ENCODE data around the gene STK16.

The STK16 gene

GRCh38 chr2:219210196-219210885 lies 34.9 kb upstream of the STK16 start:
- no peak for DNase-seq (ENCODE audit: low read depth)
- TF ChIP-seq, protein P1, sequence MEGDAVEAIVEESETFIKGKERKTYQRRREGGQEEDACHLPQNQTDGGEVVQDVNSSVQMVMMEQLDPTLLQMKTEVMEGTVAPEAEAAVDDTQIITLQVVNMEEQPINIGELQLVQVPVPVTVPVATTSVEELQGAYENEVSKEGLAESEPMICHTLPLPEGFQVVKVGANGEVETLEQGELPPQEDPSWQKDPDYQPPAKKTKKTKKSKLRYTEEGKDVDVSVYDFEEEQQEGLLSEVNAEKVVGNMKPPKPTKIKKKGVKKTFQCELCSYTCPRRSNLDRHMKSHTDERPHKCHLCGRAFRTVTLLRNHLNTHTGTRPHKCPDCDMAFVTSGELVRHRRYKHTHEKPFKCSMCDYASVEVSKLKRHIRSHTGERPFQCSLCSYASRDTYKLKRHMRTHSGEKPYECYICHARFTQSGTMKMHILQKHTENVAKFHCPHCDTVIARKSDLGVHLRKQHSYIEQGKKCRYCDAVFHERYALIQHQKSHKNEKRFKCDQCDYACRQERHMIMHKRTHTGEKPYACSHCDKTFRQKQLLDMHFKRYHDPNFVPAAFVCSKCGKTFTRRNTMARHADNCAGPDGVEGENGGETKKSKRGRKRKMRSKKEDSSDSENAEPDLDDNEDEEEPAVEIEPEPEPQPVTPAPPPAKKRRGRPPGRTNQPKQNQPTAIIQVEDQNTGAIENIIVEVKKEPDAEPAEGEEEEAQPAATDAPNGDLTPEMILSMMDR (IDR thresholded peaks at IDR 0.05; ENCODE audit: low read length, missing control alignments) = no peak
- H3K4me3 ChIP-seq (replicated peaks; ENCODE audit: low read depth, low read length) = no peak overlapping the region

GRCh38 chr2:219210886-219211362 lies 34.4 kb upstream of the STK16 start:
- DNase-seq (ENCODE audit: low read depth) = no peak
- TF ChIP-seq, protein P1 (IDR thresholded peaks at IDR 0.05; ENCODE audit: low read length, missing control alignments) = no peak
- no peak overlapping the region for H3K4me3 ChIP-seq (replicated peaks; ENCODE audit: low read depth, low read length)

- H3K4me3 ChIP-seq (replicated peaks; ENCODE audit: low read depth, low read length) = no peak overlapping the region
- TF ChIP-seq, protein P1 (IDR thresholded peaks at IDR 0.05; ENCODE audit: low read length, missing control alignments) = no peak
- DNase-seq (ENCODE audit: low read depth) = no peak
These were observed 32.3 kb upstream of the STK16 start for GRCh38 chr2:219213026-219213415.

DNA sequence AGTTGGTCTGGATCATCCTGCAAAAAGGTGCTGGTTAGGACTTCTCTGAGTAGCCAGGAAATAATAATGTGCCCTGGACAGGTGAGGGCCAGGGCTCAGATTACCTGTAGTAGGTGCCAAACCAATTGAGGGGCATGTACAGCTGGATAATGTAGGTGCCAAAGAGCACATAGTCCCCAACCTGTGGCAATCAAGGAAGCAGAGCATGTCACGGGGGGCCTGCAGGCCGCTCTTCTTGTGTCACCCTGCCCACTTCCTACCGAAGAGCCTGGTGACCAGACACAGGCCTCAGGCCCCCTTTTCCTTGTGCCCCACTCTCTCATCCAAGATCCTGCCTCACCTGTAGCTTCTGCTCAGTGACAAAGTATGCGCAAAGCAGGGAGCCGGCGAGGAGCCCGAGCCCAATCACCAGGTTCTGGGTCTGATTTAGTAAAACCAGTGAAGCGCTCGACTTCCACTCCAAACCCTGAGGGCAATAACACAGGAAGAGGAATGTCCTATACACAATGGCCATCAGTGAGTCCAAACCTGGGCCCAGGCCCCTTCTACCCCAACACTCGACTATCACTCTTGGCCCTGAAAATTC lies 31.7 kb upstream of the STK16 start:
- no peak overlapping the region for H3K4me3 ChIP-seq (replicated peaks; ENCODE audit: low read depth, low read length)
- DNase-seq (ENCODE audit: low read depth) = no peak
- TF ChIP-seq, protein P1 (IDR thresholded peaks at IDR 0.05; ENCODE audit: low read length, missing control alignments) = no peak

DNA sequence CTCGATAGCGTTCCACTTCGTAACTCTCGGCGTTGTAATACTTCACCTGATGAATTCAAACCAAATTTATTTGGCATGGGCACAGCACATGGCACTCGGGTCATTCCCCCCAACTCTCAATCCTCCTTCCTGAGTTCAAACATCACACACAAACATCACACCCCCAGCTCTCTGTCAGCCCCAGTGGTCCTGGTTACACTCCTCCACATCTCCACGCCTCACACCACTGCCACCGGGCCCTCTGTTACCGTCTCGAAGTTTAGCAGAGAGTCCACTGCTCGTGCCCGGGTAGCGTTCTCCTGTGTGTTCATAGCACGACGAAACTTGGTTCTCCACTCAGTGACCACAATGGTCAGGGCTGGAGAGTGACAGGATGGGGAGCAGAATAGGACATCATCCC lies 31.1 kb upstream of the STK16 start:
- no peak overlapping the region for H3K4me3 ChIP-seq (replicated peaks; ENCODE audit: low read depth, low read length)
- TF ChIP-seq, protein P1 (IDR thresholded peaks at IDR 0.05; ENCODE audit: low read length, missing control alignments) = no peak
- no peak for DNase-seq (ENCODE audit: low read depth)

DNA sequence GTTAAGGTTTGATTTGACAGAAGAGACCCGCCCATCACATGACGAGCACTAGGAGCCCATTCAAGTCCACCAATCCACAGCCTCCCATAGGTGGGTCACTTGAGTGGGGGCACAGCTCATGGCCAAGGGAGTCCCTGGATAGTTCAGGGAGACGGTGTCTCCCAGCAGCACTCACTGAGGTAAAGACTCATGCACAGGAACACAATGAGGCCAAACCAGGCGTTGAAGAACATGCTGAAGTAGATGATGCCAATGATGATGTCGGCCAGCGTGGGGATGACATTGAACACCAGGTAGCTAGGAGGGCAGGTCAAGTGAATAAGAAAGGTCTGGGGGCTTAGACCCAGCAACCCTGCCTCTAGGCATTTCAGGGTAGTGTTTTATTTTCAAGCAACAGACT lies 30.5 kb upstream of the STK16 start:
- no peak for DNase-seq (ENCODE audit: low read depth)
- no peak overlapping the region for H3K4me3 ChIP-seq (replicated peaks; ENCODE audit: low read depth, low read length)
- TF ChIP-seq, protein P1 (IDR thresholded peaks at IDR 0.05; ENCODE audit: low read length, missing control alignments) = no peak

Data from fibroblast of pulmonary artery (primary cell).